ENCODE results near the gene CPNE8. TPM values are rescaled to one million over a fixed set of nuclear protein-coding genes. Genes with fewer than 3 reads are reported as not detected.

CPNE8 gene
- total and polyA plus RNA-seq, 10 of the 15 experiments (the other 5 are each of a cell fraction or from before 2014, with no cell fraction given), result 11.3 to 38.4 (median 18.9) TPM

DNA sequence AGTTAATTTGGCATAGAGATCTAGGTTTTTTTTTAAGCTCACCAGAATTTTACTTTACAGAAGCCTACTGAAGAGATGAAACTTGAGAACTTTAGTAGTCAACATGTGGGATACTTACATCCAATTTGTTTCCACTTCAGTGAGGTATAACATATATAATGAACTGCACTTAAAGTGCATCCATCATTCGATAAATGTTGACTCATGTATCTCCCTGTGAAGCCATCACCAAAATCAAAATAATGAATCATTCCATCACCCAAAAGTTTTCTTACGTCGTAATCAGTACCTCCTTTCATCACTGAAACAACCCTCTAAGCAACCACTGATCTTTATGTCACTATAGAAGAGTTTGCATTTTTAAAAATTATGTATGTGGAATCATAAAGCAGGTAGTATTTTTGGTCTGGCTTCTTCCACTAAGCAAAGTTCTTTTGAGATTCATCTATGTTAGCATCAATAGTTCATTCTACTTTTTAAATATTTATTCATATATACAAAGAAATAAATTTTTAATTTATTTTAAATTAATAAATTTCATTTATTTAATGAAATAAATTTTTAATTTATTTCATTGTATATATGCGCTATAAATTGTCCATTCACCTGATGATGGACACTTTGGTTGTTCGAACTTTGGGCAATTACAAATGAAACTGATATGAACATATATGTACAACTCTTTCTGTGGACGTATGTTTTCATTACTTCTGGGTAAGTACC is 2.0 kb upstream of the CPNE8 start:
- H3K9ac ChIP-seq (ENCODE audit: control insufficient read depth, insufficient read depth, low read length), result peak overlapping the region; percentile 93
- RAD21 ChIA-PET (ENCODE audit: unreplicated experiment), result interaction anchor here (0.7 to 13.3 kb wide), 14 partner anchors 12 to 582 kb away, joined by 3 to 170 read pairs (median 10); no protein-coding TSS in a partner anchor
- in situ Hi-C loops (cut with MboI), result loop anchor here (5.0 to 25.0 kb wide), 3 partner anchors 220 to 773 kb away; no protein-coding TSS in a partner anchor

More for the DNA sequence above, 2.0 kb upstream of the CPNE8 start:
- intact Hi-C loops (cut with micrococcal nuclease; ENCODE audit: unreplicated experiment), result loop anchor here (5.0 to 10.0 kb wide), 5 partner anchors 75 to 707 kb away; partner anchors contain the start of gene ABCD2
- H3K9me3 ChIP-seq (replicated peaks; ENCODE audit: control insufficient read depth, insufficient read depth, low read length), result no peaks in the 10 kb centered on the region
- H3K27ac ChIP-seq (ENCODE audit: control insufficient read depth, insufficient read depth), result peak overlapping the region; percentile 95
- WGBS (ENCODE audit: insufficient coverage, insufficient replicate concordance, low lambda C conversion rate, missing lambda C conversion rate), result 51% methylated on average over 6 of the region's 6 CpGs
- peak overlapping the region; percentile 94 for H2AFZ ChIP-seq (ENCODE audit: control insufficient read depth, low read depth, low read length)
- H3K79me2 ChIP-seq (ENCODE audit: control insufficient read depth, insufficient read depth, low read length), result peaks cover 31% of the 10 kb centered on the region
- no peaks in the 10 kb centered on the region for H4K20me1 ChIP-seq (ENCODE audit: control insufficient read depth, insufficient read depth)
- no peaks in the 10 kb centered on the region; the same call in 1 of the 2 replicates for H3K4me1 ChIP-seq (ENCODE audit: control insufficient read depth, insufficient read depth, low read length)
- POLR2A ChIA-PET, result interaction anchor here (0.6 to 5.0 kb wide), 6 partner anchors 12 to 557 kb away, joined by 3 to 36 read pairs (median 13); no protein-coding TSS in a partner anchor
- DNase-seq (ENCODE audit: low read depth, low spot score) (no peak), FAIRE-seq (no peak), ATAC-seq (no peak)
- H3K4me2 ChIP-seq (ENCODE audit: control insufficient read depth, insufficient read depth), result peak overlapping the region; percentile 92
- CTCF ChIA-PET, result interaction anchor here (0.9 to 8.2 kb wide), 22 partner anchors 11 to 770 kb away, joined by 3 to 68 read pairs (median 8); no protein-coding TSS in a partner anchor
- no TSS peak for BruUV-seq (replicated peaks)
- no peaks in the 10 kb centered on the region for H3K36me3 ChIP-seq (ENCODE audit: control insufficient read depth in 2 of 2, insufficient read depth in 2 of 2, low read length in 1 of 2)
- no peaks in the 10 kb centered on the region for H3K27me3 ChIP-seq (replicated peaks in 1 of 2; ENCODE audit: control insufficient read depth in 2 of 2, insufficient read depth in 2 of 2, low read length in 1 of 2)
- SMC1A ChIA-PET (ENCODE audit: uncharacterized antibody, unreplicated experiment), result interaction anchor here (0.7 to 6.7 kb wide), 27 partner anchors 8 to 588 kb away, joined by 3 to 66 read pairs (median 4); no protein-coding TSS in a partner anchor
- TF ChIP-seq MEF2A (IDR thresholded peaks at IDR 0.05; ENCODE audit: insufficient read depth, low read depth, low read length) (no peak), CREB1 (IDR thresholded peaks at IDR 0.05; ENCODE audit: low read depth) (peak; percentile 70), YY1 (IDR thresholded peaks at IDR 0.05; ENCODE audit: low read depth, low read length) (no peak), RCOR1 (conservative IDR thresholded peaks at IDR 0.05; ENCODE audit: low read depth, low read length) (no peak), SMC3 (IDR thresholded peaks at IDR 0.05; ENCODE audit: borderline replicate concordance, low read length) (no peak), SUPT20H (IDR thresholded peaks at IDR 0.05; ENCODE audit: borderline replicate concordance, control insufficient read depth, low read depth, low read length) (no peak), ASH2L (IDR thresholded peaks at IDR 0.05; ENCODE audit: borderline replicate concordance, low read depth) (no peak), LARP7 (IDR thresholded peaks at IDR 0.05) (no peak), EGR1 (IDR thresholded peaks at IDR 0.05; ENCODE audit: borderline replicate concordance in 1 of 2, low read depth in 2 of 2, low read length in 2 of 2) (no peak), ZNF207 (IDR thresholded peaks at IDR 0.05; ENCODE audit: borderline replicate concordance) (no peak), IKZF2 (IDR thresholded peaks at IDR 0.05) (no peak), SIN3A (IDR thresholded peaks at IDR 0.05; ENCODE audit: low read depth, low read length) (0 out of 2 replicates have a peak, but pooled peaks have one; percentile 1)
- TF ChIP-seq, protein P1, sequence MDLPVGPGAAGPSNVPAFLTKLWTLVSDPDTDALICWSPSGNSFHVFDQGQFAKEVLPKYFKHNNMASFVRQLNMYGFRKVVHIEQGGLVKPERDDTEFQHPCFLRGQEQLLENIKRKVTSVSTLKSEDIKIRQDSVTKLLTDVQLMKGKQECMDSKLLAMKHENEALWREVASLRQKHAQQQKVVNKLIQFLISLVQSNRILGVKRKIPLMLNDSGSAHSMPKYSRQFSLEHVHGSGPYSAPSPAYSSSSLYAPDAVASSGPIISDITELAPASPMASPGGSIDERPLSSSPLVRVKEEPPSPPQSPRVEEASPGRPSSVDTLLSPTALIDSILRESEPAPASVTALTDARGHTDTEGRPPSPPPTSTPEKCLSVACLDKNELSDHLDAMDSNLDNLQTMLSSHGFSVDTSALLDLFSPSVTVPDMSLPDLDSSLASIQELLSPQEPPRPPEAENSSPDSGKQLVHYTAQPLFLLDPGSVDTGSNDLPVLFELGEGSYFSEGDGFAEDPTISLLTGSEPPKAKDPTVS (IDR thresholded peaks at IDR 0.05; ENCODE audit: low read depth, low read length), result no peak
- TF ChIP-seq, protein P2, sequence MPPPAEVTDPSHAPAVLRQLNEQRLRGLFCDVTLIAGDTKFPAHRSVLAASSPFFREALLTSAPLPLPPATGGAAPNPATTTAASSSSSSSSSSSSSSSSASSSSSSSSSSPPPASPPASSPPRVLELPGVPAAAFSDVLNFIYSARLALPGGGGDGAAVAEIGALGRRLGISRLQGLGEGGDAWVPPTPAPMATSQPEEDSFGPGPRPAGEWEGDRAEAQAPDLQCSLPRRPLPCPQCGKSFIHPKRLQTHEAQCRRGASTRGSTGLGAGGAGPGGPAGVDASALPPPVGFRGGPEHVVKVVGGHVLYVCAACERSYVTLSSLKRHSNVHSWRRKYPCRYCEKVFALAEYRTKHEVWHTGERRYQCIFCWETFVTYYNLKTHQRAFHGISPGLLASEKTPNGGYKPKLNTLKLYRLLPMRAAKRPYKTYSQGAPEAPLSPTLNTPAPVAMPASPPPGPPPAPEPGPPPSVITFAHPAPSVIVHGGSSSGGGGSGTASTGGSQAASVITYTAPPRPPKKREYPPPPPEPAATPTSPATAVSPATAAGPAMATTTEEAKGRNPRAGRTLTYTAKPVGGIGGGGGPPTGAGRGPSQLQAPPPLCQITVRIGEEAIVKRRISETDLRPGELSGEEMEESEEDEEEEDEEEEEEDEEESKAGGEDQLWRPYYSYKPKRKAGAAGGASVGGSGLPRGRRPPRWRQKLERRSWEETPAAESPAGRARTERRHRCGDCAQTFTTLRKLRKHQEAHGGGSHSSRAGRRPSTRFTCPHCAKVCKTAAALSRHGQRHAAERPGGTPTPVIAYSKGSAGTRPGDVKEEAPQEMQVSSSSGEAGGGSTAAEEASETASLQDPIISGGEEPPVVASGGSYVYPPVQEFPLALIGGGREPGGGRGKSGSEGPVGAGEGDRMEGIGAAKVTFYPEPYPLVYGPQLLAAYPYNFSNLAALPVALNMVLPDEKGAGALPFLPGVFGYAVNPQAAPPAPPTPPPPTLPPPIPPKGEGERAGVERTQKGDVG (CRISPR knock-in tag; IDR thresholded peaks at IDR 0.05), result no peak
- peak overlapping the region; percentile 82 for H3K4me3 ChIP-seq
